HepG2 (cell line): ENCODE data around the gene CCDC148.

Experiments used
- EZH2 ChIP-seq: conservative IDR thresholded peaks from 2 replicates; pipeline ENCODE4 v1.6.1; 2012; ENCODE audit warnings: mild to moderate bottlenecking, low read depth, low read length, moderate library complexity
- POLR2A ChIP-seq, 2 experiments: IDR thresholded peaks; 2 replicates each; pipeline ENCODE4 v1.6.1; 2011; ENCODE audit warnings: low read depth in 2 of 2, low read length in 2 of 2, mild to moderate bottlenecking in 1 of 2, moderate library complexity in 1 of 2; ENCODE audit not compliant: insufficient read depth in 1 of 2
- TF ChIP-seq, protein P1 (sequence below): sonication (generic); formaldehyde crosslinking; IDR thresholded peaks from 2 replicates; pipeline ENCODE4 v1.4.0; 2020; ENCODE audit warnings: mild to moderate bottlenecking, missing genetic modification reagents

DNA sequence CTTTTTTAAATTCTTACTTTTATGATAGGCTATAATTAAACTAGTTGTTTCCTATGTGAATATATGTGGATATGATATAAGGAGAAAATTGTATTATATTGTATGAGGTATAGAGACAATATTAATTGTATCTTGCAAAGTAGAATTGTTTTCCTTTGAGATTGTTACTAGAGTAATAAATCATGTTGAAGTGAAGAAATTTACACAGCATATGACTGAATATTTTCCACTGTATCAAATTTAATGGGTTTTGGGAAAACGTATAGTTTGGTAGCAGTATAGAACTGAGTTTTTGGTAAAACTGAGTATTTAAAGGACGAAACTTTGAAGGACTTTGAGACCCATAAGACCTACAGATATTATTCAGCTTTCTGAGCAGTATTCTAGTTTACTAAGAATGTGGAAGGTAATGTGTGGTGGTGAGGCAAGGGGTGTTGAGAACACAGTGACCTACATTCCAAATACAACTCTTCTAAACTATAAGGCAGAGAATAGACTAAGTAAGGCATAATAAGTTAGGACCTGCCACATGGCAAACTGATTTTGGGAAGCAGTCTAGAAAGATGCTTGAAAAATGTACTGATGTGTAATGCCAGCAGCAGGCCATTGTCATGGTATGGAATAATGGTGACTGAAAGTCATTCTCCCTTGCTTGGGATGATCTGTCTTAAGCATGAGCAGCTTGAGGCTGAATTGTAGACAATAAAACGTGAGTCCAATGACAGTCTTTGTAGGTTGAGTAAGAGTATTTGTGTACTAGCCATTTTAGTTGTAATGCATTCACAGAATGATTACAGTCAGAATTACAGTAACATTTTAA lies 29.8 kb upstream of the CCDC148 start:
- TF ChIP-seq POLR2A (IDR thresholded peaks at IDR 0.05; ENCODE audit: insufficient read depth in 1 of 2, low read depth in 2 of 2, low read length in 2 of 2), result no peak
- TF ChIP-seq, protein P1, sequence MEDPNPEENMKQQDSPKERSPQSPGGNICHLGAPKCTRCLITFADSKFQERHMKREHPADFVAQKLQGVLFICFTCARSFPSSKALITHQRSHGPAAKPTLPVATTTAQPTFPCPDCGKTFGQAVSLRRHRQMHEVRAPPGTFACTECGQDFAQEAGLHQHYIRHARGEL (CRISPR knock-in tag), result no peak
- TF ChIP-seq EZH2, result no peak
